IMR-90 (cell line): Measurements from ENCODE around the gene ADGRL3. TPM values are rescaled to one million over a fixed set of nuclear protein-coding genes. Genes with fewer than 3 reads are reported as not detected.

Experiments
- ATAC-seq: fragments of 200-7000 bp; cut with Tn5 transposase; 2 replicates; pipeline ENCODE4 v1.9.1; 2020; ENCODE audit warnings: low read depth, mild to moderate bottlenecking, moderate library complexity
- BruUV-seq: library from RNA; stranded (reverse); fragments of 400-500 nt; replicated peaks from 2 replicates; lab custom pipeline; 2021; lab: Mats Ljungman, UMichigan
- CTCF ChIA-PET: fragments of 300-600 bp; formaldehyde crosslinking; extraction: SDS; loops from one replicate; lab custom pipeline; 2021; ENCODE audit warnings: antibody characterized with exemption; lab: Yijun Ruan, JAX
- POLR2A ChIA-PET: fragments of 300-600 bp; sonication (Branson Sonifier 250); formaldehyde crosslinking; loops from one replicate; lab custom pipeline; 2022; ENCODE audit warnings: antibody characterized with exemption; ENCODE audit not compliant: unreplicated experiment; lab: Charles Lee
- DNase-seq: peaks from one replicate; pipeline ENCODE4 v3.0.0; 2013
- H2AFZ ChIP-seq: replicated peaks from 2 replicates; pipeline ENCODE3; 2013; ENCODE audit warnings: low read length, mild to moderate bottlenecking; ENCODE audit not compliant: poor library complexity
- H2AK5ac ChIP-seq: 2 replicates; pipeline ENCODE4 v1.6.1; 2013; ENCODE audit warnings: low read depth, low read length, inconsistent platforms
- H2AK9ac ChIP-seq: replicated peaks from 2 replicates; pipeline ENCODE3; 2013; ENCODE audit warnings: mild to moderate bottlenecking, low read depth, low read length, moderate library complexity; ENCODE audit not compliant: poor library complexity
- H2BK120ac ChIP-seq: 2 replicates; pipeline ENCODE4 v1.6.1; 2013; ENCODE audit warnings: low read depth, low read length, inconsistent platforms
- H2BK15ac ChIP-seq: 3 replicates; pipeline ENCODE4 v1.6.1; 2013; ENCODE audit warnings: low read depth, low read length, inconsistent platforms
- H2BK20ac ChIP-seq: 2 replicates; pipeline ENCODE4 v1.6.1; 2013; ENCODE audit warnings: low read depth, mild to moderate bottlenecking, inconsistent platforms, low read length, moderate library complexity
- H2BK5ac ChIP-seq: 2 replicates; pipeline ENCODE4 v1.6.1; 2013; ENCODE audit warnings: mild to moderate bottlenecking, low read depth, low read length, inconsistent platforms; ENCODE audit not compliant: poor library complexity, severe bottlenecking
- H3K14ac ChIP-seq: replicated peaks from 2 replicates; pipeline ENCODE4 v1.6.1; 2013; ENCODE audit warnings: low read depth, low read length, inconsistent platforms
- H3K18ac ChIP-seq: 2 replicates; pipeline ENCODE4 v1.6.1; 2013; ENCODE audit warnings: low read depth, low read length, control low read depth
- H3K23ac ChIP-seq: 2 replicates; pipeline ENCODE4 v1.6.1; 2013; ENCODE audit warnings: low read depth, low read length, inconsistent platforms
- H3K27ac ChIP-seq: 2 replicates; pipeline ENCODE4 v1.5.1; 2013; ENCODE audit warnings: mild to moderate bottlenecking, control low read depth, low read length; ENCODE audit not compliant: insufficient read depth
- H3K27me3 ChIP-seq: 2 replicates; pipeline ENCODE4 v1.6.1; 2013; ENCODE audit warnings: low read length; ENCODE audit not compliant: control insufficient read depth, insufficient read depth
- H3K36me3 ChIP-seq: 2 replicates; pipeline ENCODE4 v1.6.1; 2013; ENCODE audit warnings: low read length, mixed read lengths; ENCODE audit not compliant: control insufficient read depth, insufficient read depth
- H3K4ac ChIP-seq: 2 replicates; pipeline ENCODE4 v1.6.1; 2013; ENCODE audit warnings: low read depth, low read length, inconsistent platforms
- H3K4me1 ChIP-seq: 2 replicates; pipeline ENCODE4 v1.6.1; 2013; ENCODE audit warnings: low read length, mixed read lengths; ENCODE audit not compliant: control insufficient read depth, insufficient read depth
- H3K4me2 ChIP-seq: 2 replicates; pipeline ENCODE4 v1.6.1; 2013; ENCODE audit warnings: low read depth, mild to moderate bottlenecking, control low read depth, low read length, moderate library complexity
- H3K4me3 ChIP-seq: 2 replicates; pipeline ENCODE4 v1.5.1; 2013; ENCODE audit warnings: low read depth, mild to moderate bottlenecking, control low read depth, low read length, moderate library complexity; ENCODE audit not compliant: insufficient read depth
- H3K56ac ChIP-seq: 2 replicates; pipeline ENCODE4 v1.6.1; 2013; ENCODE audit warnings: low read length, inconsistent platforms; ENCODE audit not compliant: insufficient read depth; ENCODE audit errors: extremely low read depth
- H3K79me1 ChIP-seq, 2 experiments: 2 replicates each; pipeline ENCODE4 v1.6.1; 2013; ENCODE audit warnings: low read length in 2 of 2, inconsistent platforms in 1 of 2, low read depth in 1 of 2
- H3K9ac ChIP-seq: 2 replicates; pipeline ENCODE4 v1.6.1; 2013; ENCODE audit warnings: low read depth, low read length, control low read depth
- H3K9me1 ChIP-seq: 2 replicates; pipeline ENCODE4 v1.6.1; 2013; ENCODE audit warnings: low read length, inconsistent platforms; ENCODE audit not compliant: insufficient read depth
- H3K9me3 ChIP-seq: 2 replicates; pipeline ENCODE4 v1.6.1; 2013; ENCODE audit warnings: low read length; ENCODE audit not compliant: control insufficient read depth, insufficient read depth
- H4K20me1 ChIP-seq: 2 replicates; pipeline ENCODE4 v1.6.1; 2013; ENCODE audit warnings: low read length, inconsistent platforms; ENCODE audit not compliant: insufficient read depth
- H4K5ac ChIP-seq: 2 replicates; pipeline ENCODE4 v1.6.1; 2013; ENCODE audit warnings: mild to moderate bottlenecking, low read depth, low read length, control low read depth
- H4K8ac ChIP-seq, 2 experiments: 2 replicates each; pipeline ENCODE4 v1.6.1; 2013; ENCODE audit warnings: low read depth in 2 of 2, low read length in 2 of 2, control low read depth in 1 of 2, inconsistent platforms in 1 of 2
- H4K91ac ChIP-seq: 2 replicates; pipeline ENCODE4 v1.6.1; 2013; ENCODE audit warnings: low read depth, low read length, inconsistent platforms; ENCODE audit not compliant: insufficient read depth
- BHLHE40 ChIP-seq: fragments of 150-350 bp; IDR thresholded peaks from 2 replicates; pipeline ENCODE4 v1.6.1; 2016; ENCODE audit warnings: mild to moderate bottlenecking, low read depth, low read length
- CEBPB ChIP-seq: IDR thresholded peaks from 2 replicates; pipeline ENCODE4 v1.6.1; 2012; ENCODE audit warnings: low read depth, low read length, improper control_type of control experiment
- CHD1 ChIP-seq: IDR thresholded peaks from 2 replicates; pipeline ENCODE4 v1.6.1; 2012; ENCODE audit warnings: low read depth, low read length, improper control_type of control experiment
- ELK1 ChIP-seq: fragments of 150-350 bp; IDR thresholded peaks from 2 replicates; pipeline ENCODE4 v1.6.1; 2016; ENCODE audit warnings: low read depth, mild to moderate bottlenecking, low read length, moderate library complexity, borderline replicate concordance
- FOS ChIP-seq: fragments of 150-350 bp; IDR thresholded peaks from 2 replicates; pipeline ENCODE4 v1.6.1; 2016; ENCODE audit warnings: low read depth, low read length
- MAFK ChIP-seq: IDR thresholded peaks from 2 replicates; pipeline ENCODE4 v1.6.1; 2012; ENCODE audit warnings: low read depth, low read length, improper control_type of control experiment
- MAZ ChIP-seq: IDR thresholded peaks from 2 replicates; pipeline ENCODE4 v1.6.1; 2012; ENCODE audit warnings: low read depth, mild to moderate bottlenecking, low read length, improper control_type of control experiment, moderate library complexity, borderline replicate concordance
- MXI1 ChIP-seq: IDR thresholded peaks from 2 replicates; pipeline ENCODE4 v1.6.1; 2012; ENCODE audit warnings: low read depth, mild to moderate bottlenecking, low read length, moderate library complexity, borderline replicate concordance
- NFE2L2 ChIP-seq: fragments of 150-350 bp; IDR thresholded peaks from 2 replicates; pipeline ENCODE4 v1.6.1; 2016; ENCODE audit warnings: low read depth, mild to moderate bottlenecking, low read length
- POLR2A ChIP-seq: IDR thresholded peaks from 2 replicates; pipeline ENCODE4 v1.6.1; 2012; ENCODE audit warnings: mild to moderate bottlenecking, low read depth, low read length
- RAD21 ChIP-seq: IDR thresholded peaks from 2 replicates; pipeline ENCODE4 v1.6.1; 2012; ENCODE audit warnings: low read length, improper control_type of control experiment
- RCOR1 ChIP-seq: IDR thresholded peaks from 2 replicates; pipeline ENCODE4 v1.6.1; 2012; ENCODE audit warnings: mild to moderate bottlenecking, low read length, improper control_type of control experiment; ENCODE audit not compliant: insufficient replicate concordance
- RFX5 ChIP-seq: IDR thresholded peaks from 2 replicates; pipeline ENCODE4 v1.8.0; 2012; ENCODE audit warnings: low read depth, mild to moderate bottlenecking, low read length, moderate library complexity
- SMC3 ChIP-seq: fragments of 150-350 bp; IDR thresholded peaks from 2 replicates; pipeline ENCODE4 v1.6.1; 2016; ENCODE audit warnings: low read depth, mild to moderate bottlenecking, antibody characterized with exemption, low read length, moderate library complexity
- WGBS, 2 experiments: methylation state at CpG; one replicate each; pipeline versions ENCODE4 v1.1.5 to v1.1.7; 2013; ENCODE audit warnings: missing lambda C conversion rate in 2 of 2; ENCODE audit not compliant: insufficient read length in 1 of 2; ENCODE audit errors: extremely low coverage in 2 of 2; 5-methylcytosine and 5-hydroxymethylcytosine counted together
- dilution Hi-C: fragments of 300-500 bp; cut with HindIII; formaldehyde crosslinking; loops from one replicate; pipeline ENCODE4 v1.14.3; 2018; ENCODE audit warnings: low sequenced_read_pairs; ENCODE audit not compliant: unreplicated experiment
- in situ Hi-C: fragments of 300-500 bp; cut with MboI; formaldehyde crosslinking; loops from 3 replicates; pipeline ENCODE4 v1.14.3; 2019; ENCODE audit warnings: low sequenced_read_pairs, inconsistent platforms, mixed read lengths
- intact Hi-C: fragments of 100-400 bp; cut with micrococcal nuclease; formaldehyde crosslinking; loops from 2 replicates; pipeline ENCODE4 v1.10.0; 2022
- polyA plus RNA-seq, 3 experiments: library from polyadenylated mRNA; depleted of rRNA; stranded (reverse); fragments of >200 nt; gene quantifications; 2 replicates each; pipeline ENCODE4 v1.2.3, GENCODE V29; 2012; ENCODE audit warnings: low replicate concordance in 1 of 3
- total RNA-seq: library from RNA; depleted of rRNA; stranded (reverse); fragments of >200 nt; gene quantifications from 2 replicates; pipeline ENCODE4 v1.2.3, GENCODE V29; 2012
- TF ChIP-seq, protein P1 (sequence below): fragments of 150-350 bp; IDR thresholded peaks from 2 replicates; pipeline ENCODE4 v1.6.1; 2017; ENCODE audit warnings: mild to moderate bottlenecking, antibody characterized with exemption, low read length, low read depth
- TF ChIP-seq, protein P2 (sequence below): conservative IDR thresholded peaks from 2 replicates; pipeline ENCODE4 v1.5.1; 2012; ENCODE audit warnings: mild to moderate bottlenecking, low read depth, low read length, improper control_type of control experiment

The ADGRL3 gene
- total and polyA plus RNA-seq, 2 of the 4 experiments (the other 2 are of a cell fraction), result 0.46 to 2.5 TPM

DNA sequence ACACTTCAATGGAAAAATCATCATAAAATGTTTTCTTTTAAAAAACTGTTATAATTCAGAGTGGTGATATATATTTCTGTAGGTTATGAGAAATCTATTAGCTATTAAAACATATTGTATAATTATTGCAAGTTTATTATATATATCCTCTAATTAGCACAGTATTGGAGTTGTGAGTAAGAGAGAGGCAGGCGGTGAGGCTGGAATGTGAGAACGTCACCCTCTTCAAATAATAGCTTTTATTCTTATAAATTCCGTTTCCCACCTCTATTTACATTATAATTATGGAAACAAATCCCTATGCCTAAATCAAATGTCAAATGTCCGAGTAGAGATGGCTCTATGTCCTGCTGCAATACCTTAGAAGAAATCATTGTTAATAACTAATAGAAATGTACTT is 292.9 kb downstream of the ADGRL3 start:
- CTCF ChIA-PET, result interaction anchor here (0.6 kb wide), 1 partner anchor 9 kb away, joined by 3 read pairs; no protein-coding TSS in a partner anchor
- in situ Hi-C loops, result no loop called here
- BruUV-seq, result no TSS peak

More for the DNA sequence above, 292.9 kb downstream of the ADGRL3 start:
- Histone ChIP-seq H3K23ac (no peak overlapping the region), H3K79me1 (no peaks in the 10 kb centered on the region), H3K18ac (no peak overlapping the region), H3K4me1 (no peaks in the 10 kb centered on the region), H3K9me3 (no peaks in the 10 kb centered on the region), H3K4me2 (no peak overlapping the region), H4K91ac (no peak overlapping the region), H3K14ac (no peak overlapping the region), H3K56ac (no peak overlapping the region), H3K4me3 (no peak overlapping the region), H2AFZ (no peak overlapping the region), H3K27ac (no peak overlapping the region), H4K5ac (no peak overlapping the region), H2BK120ac (no peak overlapping the region), H4K20me1 (no peaks in the 10 kb centered on the region), H3K36me3 (no peaks in the 10 kb centered on the region), H2BK5ac (no peak overlapping the region), H4K8ac (no peak overlapping the region), H2AK9ac (no peak overlapping the region), H2AK5ac (no peak overlapping the region), H3K4ac (no peak overlapping the region), H3K9ac (no peak overlapping the region), H2BK15ac (no peak overlapping the region), H3K27me3 (no peaks in the 10 kb centered on the region), H3K9me1 (no peaks in the 10 kb centered on the region), H2BK20ac (no peak overlapping the region)
- POLR2A ChIA-PET, result no interaction called here
- DNase-seq, result no peak
- 100% methylated on average over 1 of the region's 4 CpGs; no CpG with 5 or more reads in 1 of the 2 experiments for WGBS, 2 experiments
- TF ChIP-seq RFX5, result no peak
- TF ChIP-seq FOS, result no peak
- no peak for TF ChIP-seq MXI1
- no peak for TF ChIP-seq BHLHE40
- no peak for TF ChIP-seq MAZ
- TF ChIP-seq NFE2L2, result no peak
- TF ChIP-seq, protein P1, sequence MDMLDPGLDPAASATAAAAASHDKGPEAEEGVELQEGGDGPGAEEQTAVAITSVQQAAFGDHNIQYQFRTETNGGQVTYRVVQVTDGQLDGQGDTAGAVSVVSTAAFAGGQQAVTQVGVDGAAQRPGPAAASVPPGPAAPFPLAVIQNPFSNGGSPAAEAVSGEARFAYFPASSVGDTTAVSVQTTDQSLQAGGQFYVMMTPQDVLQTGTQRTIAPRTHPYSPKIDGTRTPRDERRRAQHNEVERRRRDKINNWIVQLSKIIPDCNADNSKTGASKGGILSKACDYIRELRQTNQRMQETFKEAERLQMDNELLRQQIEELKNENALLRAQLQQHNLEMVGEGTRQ, result no peak
- TF ChIP-seq CEBPB, result no peak
- TF ChIP-seq SMC3, result no peak
- no peak for TF ChIP-seq POLR2A
- no peak for TF ChIP-seq CHD1
- TF ChIP-seq, protein P2, sequence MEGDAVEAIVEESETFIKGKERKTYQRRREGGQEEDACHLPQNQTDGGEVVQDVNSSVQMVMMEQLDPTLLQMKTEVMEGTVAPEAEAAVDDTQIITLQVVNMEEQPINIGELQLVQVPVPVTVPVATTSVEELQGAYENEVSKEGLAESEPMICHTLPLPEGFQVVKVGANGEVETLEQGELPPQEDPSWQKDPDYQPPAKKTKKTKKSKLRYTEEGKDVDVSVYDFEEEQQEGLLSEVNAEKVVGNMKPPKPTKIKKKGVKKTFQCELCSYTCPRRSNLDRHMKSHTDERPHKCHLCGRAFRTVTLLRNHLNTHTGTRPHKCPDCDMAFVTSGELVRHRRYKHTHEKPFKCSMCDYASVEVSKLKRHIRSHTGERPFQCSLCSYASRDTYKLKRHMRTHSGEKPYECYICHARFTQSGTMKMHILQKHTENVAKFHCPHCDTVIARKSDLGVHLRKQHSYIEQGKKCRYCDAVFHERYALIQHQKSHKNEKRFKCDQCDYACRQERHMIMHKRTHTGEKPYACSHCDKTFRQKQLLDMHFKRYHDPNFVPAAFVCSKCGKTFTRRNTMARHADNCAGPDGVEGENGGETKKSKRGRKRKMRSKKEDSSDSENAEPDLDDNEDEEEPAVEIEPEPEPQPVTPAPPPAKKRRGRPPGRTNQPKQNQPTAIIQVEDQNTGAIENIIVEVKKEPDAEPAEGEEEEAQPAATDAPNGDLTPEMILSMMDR, result no peak
- no peak for TF ChIP-seq RCOR1
- TF ChIP-seq ELK1, result no peak
- no peak for TF ChIP-seq RAD21
- TF ChIP-seq MAFK, result no peak
- ATAC-seq, result no peak
- dilution Hi-C loops (no loop called here), intact Hi-C loops (no loop called here)
